Stimulated activated CD4-positive, alpha-beta T cell treated with anti-CD3 and anti-CD28 coated beads, Interleukin-4, amount 100 ng/mL, for 24 hours (primary cell): ENCODE measurements around the gene ACOT4.
"Not testable (repeated sequence)": the region's sequence is repeated elsewhere in the genome, so short reads cannot be mapped to it uniquely, and the experiment has no call there.

Experiments used
- DNase-seq: peaks from one replicate; pipeline ENCODE4 v3.0.0-alpha.2; 2020

Gene ACOT4

GRCh38 chr14:73582102-73582979 lies 9.3 kb upstream of the ACOT4 start:
- not testable (repeated sequence) for DNase-seq

- DNase-seq: no peak
These were observed 3.0 kb upstream of the ACOT4 start for GRCh38 chr14:73588695-73589094.

- DNase-seq: no peak
These were observed 2.6 kb upstream of the ACOT4 start for GRCh38 chr14:73589116-73589515.

DNA sequence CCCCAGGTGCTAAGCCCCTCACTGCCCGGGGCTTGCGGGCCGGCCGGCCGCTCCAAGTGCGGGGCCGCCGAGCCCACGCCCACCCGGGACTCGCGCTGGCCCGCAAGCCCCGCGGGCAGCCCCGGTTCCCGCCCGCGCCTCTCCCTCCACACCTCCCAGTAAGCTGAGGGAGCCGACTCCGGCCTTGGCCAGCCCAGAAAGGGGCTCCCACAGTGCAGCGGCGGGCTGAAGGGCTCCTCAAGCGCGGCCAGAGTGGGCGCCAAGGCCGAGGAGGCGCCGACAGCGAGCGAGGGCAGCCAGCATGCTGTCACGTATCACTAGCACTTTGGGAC lies 1.0 kb upstream of the ACOT4 start:
- DNase-seq: not testable (repeated sequence)

DNA sequence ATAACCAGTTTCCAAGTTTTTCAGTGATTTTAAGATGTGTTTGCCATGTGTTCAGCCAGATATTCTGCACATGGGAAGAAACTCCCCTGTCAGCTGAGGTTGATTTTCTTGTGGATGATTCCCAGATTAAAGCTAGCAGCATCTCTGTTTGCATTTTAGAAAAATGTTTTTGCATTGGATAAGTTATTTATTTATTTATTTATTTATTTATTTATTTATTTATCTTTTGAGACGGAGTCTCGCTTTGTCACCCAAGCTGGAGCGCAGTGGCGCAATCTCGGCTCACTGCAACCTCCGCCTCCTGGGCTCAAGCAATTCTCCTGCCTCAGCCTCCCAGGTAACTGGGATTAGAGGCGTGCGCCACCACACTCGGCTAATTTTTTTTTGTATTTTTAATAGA lies 2.8 kb downstream of the ACOT4 start:
- no peak for DNase-seq

- no peak for DNase-seq
These were observed 7.8 kb downstream of the ACOT4 start for GRCh38 chr14:73599499-73599898.

DNA sequence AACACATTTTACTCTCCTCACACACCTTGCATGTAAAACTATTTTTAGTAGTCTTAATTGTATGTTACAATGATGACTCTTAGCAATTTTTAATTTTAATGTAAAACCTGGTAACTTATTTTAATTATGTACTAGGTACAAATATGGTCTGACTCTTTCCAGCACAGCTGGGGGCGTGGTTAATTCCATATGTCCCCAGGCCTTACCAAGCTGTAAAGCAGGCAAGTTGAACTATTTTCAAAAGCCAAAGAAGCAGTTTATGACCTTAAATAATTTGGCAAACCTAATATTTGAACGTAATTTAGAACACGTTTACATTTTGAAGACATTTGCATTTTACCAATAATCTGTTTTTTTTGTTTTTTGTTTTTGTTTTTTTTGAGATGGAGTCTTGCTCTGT lies 11.3 kb downstream of the ACOT4 start:
- no peak for DNase-seq

GRCh38 chr14:73606271-73606670 lies 14.6 kb downstream of the ACOT4 start:
- no peak for DNase-seq

- DNase-seq: no peak
These were observed 15.6 kb downstream of the ACOT4 start for GRCh38 chr14:73607241-73607640.

- DNase-seq: no peak
These were observed 19.0 kb downstream of the ACOT4 start for GRCh38 chr14:73610687-73611086.

- DNase-seq: peak; percentile 67
These were observed 20.8 kb downstream of the ACOT4 start, which contains the start of gene ACOT6 for GRCh38 chr14:73612339-73613045. ACOT6 (plus strand) TSS chr14:73612517; CDS start chr14:73612572, 55 bp downstream.

- no peak for DNase-seq
These were observed 21.3 kb downstream of the ACOT4 start for GRCh38 chr14:73613046-73613383.

GRCh38 chr14:73613419-73613963 lies 21.8 kb downstream of the ACOT4 start:
- no peak for DNase-seq

DNA sequence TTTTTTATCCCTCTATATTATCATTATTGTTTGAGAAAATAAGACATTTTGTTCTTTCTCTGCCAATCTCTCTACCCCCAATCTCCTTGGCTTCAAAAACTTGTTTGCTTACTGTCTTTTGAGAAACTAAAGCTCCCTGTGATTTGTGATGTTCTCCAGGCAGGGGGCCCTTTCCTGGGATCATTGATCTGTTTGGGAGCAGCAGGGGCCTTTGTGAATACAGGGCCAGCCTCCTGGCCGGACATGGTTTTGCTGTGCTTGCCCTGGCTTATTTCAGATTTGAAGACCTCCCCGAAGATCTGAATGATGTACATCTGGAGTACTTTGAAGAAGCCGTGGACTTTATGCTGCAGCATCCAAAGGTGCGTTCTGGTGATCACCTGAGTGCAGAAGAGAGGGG lies 25.2 kb downstream of the ACOT4 start:
- DNase-seq: no peak

DNA sequence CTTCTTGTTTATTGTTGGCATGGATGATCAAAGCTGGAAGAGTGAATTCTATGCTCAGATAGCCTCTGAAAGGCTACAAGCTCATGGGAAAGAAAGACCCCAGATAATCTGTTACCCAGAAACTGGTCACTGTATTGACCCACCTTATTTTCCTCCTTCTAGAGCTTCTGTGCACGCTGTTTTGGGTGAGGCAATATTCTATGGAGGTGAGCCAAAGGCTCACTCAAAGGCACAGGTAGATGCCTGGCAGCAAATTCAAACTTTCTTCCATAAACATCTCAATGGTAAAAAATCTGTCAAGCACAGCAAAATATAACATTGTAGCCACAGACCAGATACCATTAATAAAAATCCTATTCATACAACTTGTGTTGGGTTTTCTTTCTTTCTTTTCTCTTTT lies 27.9 kb downstream of the ACOT4 start:
- no peak for DNase-seq

GRCh38 chr14:73620268-73620667 lies 28.6 kb downstream of the ACOT4 start:
- no peak for DNase-seq

DNA sequence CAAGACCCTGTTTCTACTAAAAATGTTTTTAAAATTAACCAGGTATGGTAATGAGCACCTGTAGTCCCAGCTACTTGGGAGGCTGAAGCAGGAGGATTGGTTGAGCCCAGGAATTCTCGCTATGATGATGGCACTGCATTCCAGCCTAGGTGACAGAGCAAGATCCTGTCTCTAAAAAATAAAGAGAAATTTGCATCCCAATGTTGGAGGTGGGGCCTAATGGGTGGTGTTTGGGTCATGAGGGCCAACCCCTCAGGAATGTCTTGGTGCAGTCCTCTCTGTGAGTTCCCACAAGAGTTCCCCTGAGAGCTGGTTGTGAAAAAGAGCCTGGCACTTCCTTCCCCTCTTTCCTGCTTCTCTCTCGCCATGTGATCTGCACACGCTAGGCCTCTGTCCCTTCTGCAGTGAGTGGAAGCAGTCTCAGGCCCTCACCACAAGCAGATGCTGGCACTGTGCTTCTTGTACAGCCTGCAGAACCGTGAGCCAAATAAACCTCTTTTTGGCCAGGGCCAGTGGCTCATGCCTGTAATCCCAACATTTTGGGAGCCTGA lies 31.9 kb downstream of the ACOT4 start:
- no peak for DNase-seq

- DNase-seq: no peak
These were observed 34.0 kb downstream of the ACOT4 start for GRCh38 chr14:73625706-73626105.

- DNase-seq: no peak
These were observed 35.5 kb downstream of the ACOT4 start for GRCh38 chr14:73627151-73627558.

DNA sequence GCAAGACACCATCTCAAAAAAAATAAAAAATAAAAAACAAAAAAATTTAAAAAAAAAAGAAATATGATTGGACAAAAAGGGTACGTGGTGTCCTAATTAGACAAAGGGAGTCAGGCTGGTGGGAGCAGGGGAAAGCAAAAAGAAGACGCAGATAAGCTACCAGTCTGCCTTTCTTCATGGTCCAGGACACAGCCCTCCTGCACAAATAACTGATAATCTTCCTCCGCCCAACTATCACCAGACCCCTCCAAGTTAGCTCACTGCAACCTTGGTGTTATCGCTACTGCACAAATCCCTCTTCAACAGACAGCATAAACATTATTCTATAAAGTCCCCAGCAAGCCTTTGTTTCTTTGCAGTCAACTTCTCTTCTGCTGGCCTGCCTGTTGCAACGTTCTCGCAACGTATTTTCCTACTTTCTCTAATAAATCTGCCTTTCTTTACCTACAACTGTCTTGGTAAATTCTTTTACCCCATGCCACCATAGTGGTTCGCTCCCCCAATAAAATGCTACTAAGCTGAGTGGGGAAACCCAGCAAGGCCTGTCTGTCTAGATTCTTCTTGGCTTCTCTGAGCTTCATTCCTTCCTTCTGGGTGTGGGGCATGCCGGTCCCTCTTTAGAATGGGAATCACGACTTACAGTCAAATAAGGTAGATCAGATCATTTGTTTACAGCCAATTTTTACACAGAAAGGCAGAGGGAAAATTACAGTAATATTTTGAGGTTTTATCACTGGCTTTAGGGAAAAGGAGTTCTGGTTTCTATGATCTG lies 38.5 kb downstream of the ACOT4 start:
- DNase-seq: no peak

DNA sequence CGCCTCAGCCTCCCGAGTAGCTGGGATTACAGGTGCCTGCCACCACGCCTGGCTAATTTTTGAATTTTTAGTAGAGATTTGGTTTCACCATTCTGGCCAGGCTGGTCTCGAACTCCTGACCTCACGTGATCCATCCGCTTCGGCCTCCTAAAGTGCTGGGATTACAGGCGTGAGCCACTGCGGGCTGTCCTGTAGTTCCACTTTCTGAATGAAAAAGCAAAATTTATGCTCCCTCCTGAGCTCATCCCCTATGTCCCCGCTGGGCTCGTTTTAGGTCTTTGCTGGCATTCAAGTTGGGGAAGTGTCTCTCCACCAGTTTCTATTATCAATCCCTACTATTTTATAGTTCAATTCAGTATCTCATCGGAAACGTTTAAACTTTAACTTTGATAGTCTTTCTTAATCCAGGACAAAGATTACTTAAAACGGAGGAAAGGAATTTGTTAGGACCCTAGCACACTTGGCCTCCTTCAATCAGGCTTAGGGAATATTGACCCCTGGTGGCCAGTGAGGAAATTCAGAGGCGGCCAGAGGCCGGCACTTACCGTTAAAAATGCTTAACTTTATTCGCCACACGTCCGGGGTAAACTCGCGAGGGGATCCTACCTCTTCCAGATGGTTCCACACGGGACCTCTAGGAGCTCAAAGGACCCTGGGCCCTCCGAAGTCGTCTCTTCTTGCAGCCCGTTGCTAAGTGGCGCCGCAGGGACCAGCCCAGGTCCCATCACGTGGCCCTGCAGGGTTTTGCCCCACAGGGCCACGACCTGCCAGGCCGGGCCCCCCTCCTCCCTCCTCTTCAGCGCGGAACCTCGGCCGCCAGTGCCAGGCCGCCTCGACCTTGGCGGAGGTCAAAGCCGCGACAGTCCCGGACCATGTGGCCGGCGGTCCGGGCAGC lies 41.7 kb downstream of the ACOT4 start:
- peak; percentile 71 for DNase-seq
